Adrenal gland (tissue), 5 donors: ENCODE data around the gene TUBA8.
"Not testable (repeated sequence)": the region's sequence is repeated elsewhere in the genome, so short reads cannot be mapped to it uniquely, and the experiment has no call there.

Experiments
- CTCF ChIP-seq, 6 experiments: fragments of 450-650 bp in 4 of 6; fragments of 200-600 bp in 2 of 6; sonication (generic) in 1 of 6; IDR thresholded peaks; 1 replicate in 5 of 6; 2 replicates in 1 of 6; pipeline versions ENCODE4 v1.5.1 to v1.8.0; 2016 to 2021; ENCODE audit warnings: antibody characterized with exemption in 6 of 6, mild to moderate bottlenecking in 2 of 6, moderate library complexity in 1 of 6
- POLR2A ChIP-seq, 2 donors: fragments of 450-650 bp; IDR thresholded peaks; one replicate each; pipeline ENCODE4 v1.6.1; 2017; ENCODE audit warnings: antibody characterized with exemption in 2 of 2, mild to moderate bottlenecking in 2 of 2, moderate library complexity in 1 of 2
- donor health status: DM: no; HTN: no; CAD: no.

GRCh38 chr22:18071307-18071967 lies 39.2 kb upstream of the TUBA8 start:
- not testable (repeated sequence) for TF ChIP-seq CTCF, POLR2A (IDR thresholded peaks at IDR 0.05)
